Mesenchymal stem cell (in vitro differentiated cells and primary cell): ENCODE results near the gene LIFR.
A peak's percentile ranks its signal among the peaks of the same experiment; 100 is the strongest.

Experiments used
- DNase-seq: peaks from one replicate; pipeline ENCODE4 v3.0.0-alpha.2; 2013
- H2AFZ ChIP-seq: one replicate; pipeline ENCODE4 v1.6.1; 2013; ENCODE audit warnings: low read depth, mild to moderate bottlenecking, control low read depth, inconsistent platforms, low read length, moderate library complexity
- H2AK5ac ChIP-seq: 2 replicates; pipeline ENCODE4 v1.6.1; 2013; ENCODE audit warnings: low read length, moderate library complexity, mild to moderate bottlenecking, inconsistent platforms; ENCODE audit not compliant: severe bottlenecking
- H2BK120ac ChIP-seq: one replicate; pipeline ENCODE4 v1.6.1; 2013; ENCODE audit warnings: low read depth, mild to moderate bottlenecking, inconsistent platforms, low read length, moderate library complexity
- H2BK12ac ChIP-seq, 2 experiments: one replicate each; pipeline ENCODE4 v1.6.1; 2013; ENCODE audit warnings: inconsistent platforms in 2 of 2, low read length in 2 of 2, mild to moderate bottlenecking in 2 of 2, moderate library complexity in 2 of 2, control low read depth in 1 of 2
- H2BK15ac ChIP-seq: one replicate; pipeline ENCODE4 v1.6.1; 2013; ENCODE audit warnings: mild to moderate bottlenecking, low read depth, inconsistent platforms; ENCODE audit not compliant: poor library complexity, severe bottlenecking
- H2BK5ac ChIP-seq: 2 replicates; pipeline ENCODE4 v1.6.1; 2013; ENCODE audit warnings: low read depth, mild to moderate bottlenecking, low read length, control low read depth, inconsistent platforms; ENCODE audit not compliant: poor library complexity, severe bottlenecking
- H3K14ac ChIP-seq, 2 experiments: one replicate each; pipeline ENCODE4 v1.6.1; 2013; ENCODE audit warnings: inconsistent platforms in 2 of 2, low read length in 2 of 2, control low read depth in 1 of 2, mild to moderate bottlenecking in 1 of 2, moderate library complexity in 1 of 2
- H3K18ac ChIP-seq, 2 experiments: one replicate each; pipeline ENCODE4 v1.6.1; 2013; ENCODE audit warnings: inconsistent platforms in 2 of 2, low read length in 2 of 2, control low read depth in 1 of 2, low read depth in 1 of 2, mild to moderate bottlenecking in 1 of 2
- H3K23ac ChIP-seq, 2 experiments: one replicate each; pipeline ENCODE4 v1.6.1; 2013; ENCODE audit warnings: inconsistent platforms in 2 of 2, low read length in 2 of 2, mild to moderate bottlenecking in 2 of 2, moderate library complexity in 2 of 2, control low read depth in 1 of 2
- H3K27ac ChIP-seq: 2 replicates; pipeline ENCODE4 v1.5.1; 2013; ENCODE audit warnings: mild to moderate bottlenecking, moderate library complexity, low read length, control low read depth, inconsistent platforms; ENCODE audit not compliant: poor library complexity, severe bottlenecking
- H3K27me3 ChIP-seq, 2 experiments: 2 replicates each; pipeline versions ENCODE4 v1.6.1 to v1.7.0; 2013; ENCODE audit warnings: low read length in 2 of 2, mild to moderate bottlenecking in 2 of 2, moderate library complexity in 2 of 2, control low read depth in 1 of 2, inconsistent platforms in 1 of 2; ENCODE audit not compliant: control insufficient read depth in 1 of 2, insufficient read depth in 1 of 2
- H3K36me3 ChIP-seq, 2 experiments: 2 replicates each; pipeline versions ENCODE4 v1.6.1 to v1.7.0; 2013; ENCODE audit warnings: low read length in 2 of 2, control low read depth in 1 of 2, inconsistent platforms in 1 of 2, low read depth in 1 of 2, mild to moderate bottlenecking in 1 of 2; ENCODE audit not compliant: insufficient read depth in 2 of 2, control insufficient read depth in 1 of 2
- H3K4ac ChIP-seq, 2 experiments: one replicate each; pipeline ENCODE4 v1.6.1; 2013; ENCODE audit warnings: inconsistent platforms in 2 of 2, low read length in 2 of 2, mild to moderate bottlenecking in 2 of 2, moderate library complexity in 2 of 2, control low read depth in 1 of 2, low read depth in 1 of 2
- H3K4me1 ChIP-seq: 2 replicates; pipeline ENCODE4 v1.6.1; 2013; ENCODE audit warnings: low read depth, low read length, control low read depth; ENCODE audit not compliant: control insufficient read depth, insufficient read depth
- H3K4me2 ChIP-seq: 2 replicates; pipeline ENCODE4 v1.6.1; 2013; ENCODE audit warnings: low read length, mild to moderate bottlenecking, inconsistent platforms; ENCODE audit not compliant: poor library complexity, severe bottlenecking
- H3K4me3 ChIP-seq, 2 experiments: 2 replicates each; pipeline versions ENCODE4 v1.5.1 to v1.7.0; 2013; ENCODE audit warnings: low read length in 2 of 2, mild to moderate bottlenecking in 2 of 2, control low read depth in 1 of 2, low read depth in 1 of 2; ENCODE audit not compliant: insufficient read depth in 1 of 2
- H3K79me1 ChIP-seq: replicated peaks from 2 replicates; pipeline ENCODE4 v1.6.1; 2013; ENCODE audit warnings: mild to moderate bottlenecking, control low read depth, low read length, inconsistent platforms; ENCODE audit not compliant: poor library complexity, severe bottlenecking
- H3K9ac ChIP-seq: 2 replicates; pipeline ENCODE4 v1.7.0; 2013; ENCODE audit warnings: mild to moderate bottlenecking, low read length, moderate library complexity
- H3K9me3 ChIP-seq: 2 replicates; pipeline ENCODE4 v1.7.0; 2013; ENCODE audit warnings: mild to moderate bottlenecking, low read length; ENCODE audit not compliant: control insufficient read depth
- H4K8ac ChIP-seq: one replicate; pipeline ENCODE4 v1.6.1; 2013; ENCODE audit warnings: inconsistent platforms, mild to moderate bottlenecking, low read length, moderate library complexity
- H4K91ac ChIP-seq: one replicate; pipeline ENCODE4 v1.6.1; 2013; ENCODE audit warnings: mild to moderate bottlenecking, low read length, inconsistent platforms
- WGBS: methylation state at CpG from one replicate; pipeline ENCODE4 v1.1.7; 2013; ENCODE audit warnings: mixed read lengths; 5-methylcytosine and 5-hydroxymethylcytosine counted together

The LIFR gene

DNA sequence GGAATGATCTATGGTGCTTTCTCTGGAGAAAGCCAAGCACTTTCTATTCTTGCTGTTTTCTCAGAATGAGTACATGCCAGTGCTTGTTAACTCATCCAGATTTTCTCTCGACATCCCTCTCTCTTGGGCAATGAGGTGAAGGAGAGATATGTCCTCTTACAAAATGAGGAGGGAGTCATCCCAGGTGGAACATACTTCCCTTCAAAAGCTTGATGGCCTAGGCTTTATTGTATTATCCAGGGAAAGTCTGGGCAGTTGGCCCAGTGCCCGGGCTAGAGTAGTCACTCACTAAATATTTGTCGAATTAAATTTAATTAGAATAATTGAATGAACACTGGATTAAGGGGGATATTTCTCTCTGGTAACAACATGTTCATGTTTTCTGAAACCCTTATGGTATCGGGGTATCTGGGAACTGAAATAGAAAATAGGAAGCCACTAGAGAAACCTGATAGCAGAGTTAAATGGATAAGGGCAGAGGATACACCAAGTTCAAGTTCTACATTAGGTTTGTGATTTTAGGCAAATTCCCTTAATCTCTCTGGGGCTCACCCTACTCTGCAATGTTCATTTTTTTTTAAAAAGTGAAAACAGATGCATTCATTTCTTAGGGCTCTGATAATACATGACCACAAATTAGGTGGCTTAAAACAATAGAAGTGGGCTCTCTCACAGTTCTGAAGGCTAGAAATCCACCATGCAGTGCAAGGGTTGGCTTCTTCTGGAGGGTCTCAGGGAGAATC lies 99.6 kb downstream of the LIFR start:
- Histone ChIP-seq H3K27ac (no peak overlapping the region), H3K18ac (no peak overlapping the region), H2BK12ac (no peak overlapping the region), H3K4ac (no peak overlapping the region), H3K36me3 (peaks cover 0 to 20% of the 10 kb centered on the region in 2 experiments), H3K27me3 (peaks cover 0 to 4% of the 10 kb centered on the region in 2 experiments), H4K8ac (no peak overlapping the region), H2BK15ac (no peak overlapping the region), H4K91ac (no peak overlapping the region), H2AFZ (no peak overlapping the region), H3K4me3 (no peak overlapping the region), H3K4me1 (peaks cover 5% of the 10 kb centered on the region), H2BK5ac (no peak overlapping the region), H3K9me3 (no peaks in the 10 kb centered on the region), H3K4me2 (no peak overlapping the region), H3K79me1 (no peaks in the 10 kb centered on the region), H3K14ac (no peak overlapping the region), H3K9ac (no peak overlapping the region), H3K23ac (no peak overlapping the region), H2AK5ac (no peak overlapping the region), H2BK120ac (no peak overlapping the region)
- DNase-seq: no peak
- WGBS: 99% methylated on average over 4 of the region's 4 CpGs

DNA sequence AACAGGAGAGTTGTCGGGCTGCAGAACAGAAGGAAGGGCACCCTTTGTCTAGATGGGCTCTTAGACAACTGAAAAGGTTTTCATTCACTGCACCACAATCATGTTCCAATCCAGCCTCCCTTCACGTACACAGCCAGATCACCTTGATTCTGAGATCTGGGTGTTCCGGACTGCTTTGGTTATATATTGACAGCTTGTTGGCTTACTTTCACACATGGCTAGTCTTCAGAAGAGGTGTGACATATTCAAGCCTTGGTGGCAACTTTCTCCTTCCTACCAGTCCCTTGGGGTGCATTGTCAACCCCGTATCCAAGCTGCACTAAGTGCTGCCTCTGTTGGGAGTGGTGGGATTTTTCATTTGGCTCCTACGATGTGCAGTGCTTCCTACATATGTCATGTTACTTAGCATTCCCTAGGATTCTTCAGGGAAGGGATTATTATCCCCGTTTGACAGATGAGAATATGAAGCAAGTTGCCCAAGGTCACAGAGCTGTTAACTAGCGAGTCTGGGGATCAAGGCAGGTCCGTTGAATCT lies 100.6 kb downstream of the LIFR start:
- Histone ChIP-seq H2BK5ac (no peak overlapping the region), H3K27ac (no peak overlapping the region), H2BK120ac (no peak overlapping the region), H4K91ac (no peak overlapping the region), H3K9ac (no peak overlapping the region), H3K4me3 (no peak overlapping the region), H3K4ac (no peak overlapping the region), H3K23ac (no peak overlapping the region), H3K4me2 (no peak overlapping the region), H3K4me1 (peaks cover 5% of the 10 kb centered on the region), H2AK5ac (peak overlapping the region; percentile 14), H2BK15ac (no peak overlapping the region), H3K9me3 (no peaks in the 10 kb centered on the region), H3K27me3 (peaks cover 0 to 4% of the 10 kb centered on the region in 2 experiments), H3K14ac (no peak overlapping the region), H4K8ac (no peak overlapping the region), H3K79me1 (no peaks in the 10 kb centered on the region), H2BK12ac (peak overlapping the region in 1 of 2 experiments; percentile 29), H3K36me3 (peaks cover 0 to 20% of the 10 kb centered on the region in 2 experiments), H2AFZ (no peak overlapping the region), H3K18ac (no peak overlapping the region)
- WGBS: 97% methylated on average over 8 of the region's 8 CpGs
- DNase-seq: no peak

DNA sequence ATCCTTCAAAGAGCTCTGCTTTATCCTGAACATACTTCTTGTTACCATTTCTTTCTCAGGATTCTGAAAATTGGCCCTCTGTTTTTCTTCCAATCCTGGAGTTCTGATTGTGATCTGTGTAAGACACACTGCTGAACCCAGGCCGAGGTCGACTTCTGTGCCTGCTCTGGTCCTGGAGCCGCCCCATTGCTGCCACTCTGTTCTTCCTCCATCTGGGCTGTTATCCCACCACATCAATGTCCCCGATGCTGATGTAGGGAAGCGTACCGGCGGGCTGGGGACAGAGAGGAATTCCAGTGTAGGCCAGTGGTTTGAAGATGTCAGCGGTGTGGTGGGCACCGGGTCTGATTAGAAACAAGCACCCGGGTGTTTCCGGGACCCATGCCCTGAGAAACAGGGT lies 102.5 kb downstream of the LIFR start:
- Histone ChIP-seq H3K18ac (no peak overlapping the region), H3K4ac (no peak overlapping the region), H3K14ac (no peak overlapping the region), H3K9me3 (no peaks in the 10 kb centered on the region), H4K8ac (peak overlapping the region; percentile 25), H2BK5ac (no peak overlapping the region), H3K4me3 (no peak overlapping the region), H3K36me3 (peaks cover 0 to 24% of the 10 kb centered on the region in 2 experiments), H2BK120ac (no peak overlapping the region), H3K79me1 (no peaks in the 10 kb centered on the region), H3K27me3 (peaks cover 0 to 4% of the 10 kb centered on the region in 2 experiments), H2BK15ac (no peak overlapping the region), H3K23ac (no peak overlapping the region), H4K91ac (no peak overlapping the region), H2BK12ac (no peak overlapping the region), H3K9ac (no peak overlapping the region), H3K4me2 (no peak overlapping the region), H3K27ac (no peak overlapping the region), H2AK5ac (peak overlapping the region; percentile 53), H3K4me1 (peaks cover 5% of the 10 kb centered on the region), H2AFZ (no peak overlapping the region)
- 94% methylated on average over 11 of the region's 11 CpGs for WGBS
- DNase-seq: no peak

DNA sequence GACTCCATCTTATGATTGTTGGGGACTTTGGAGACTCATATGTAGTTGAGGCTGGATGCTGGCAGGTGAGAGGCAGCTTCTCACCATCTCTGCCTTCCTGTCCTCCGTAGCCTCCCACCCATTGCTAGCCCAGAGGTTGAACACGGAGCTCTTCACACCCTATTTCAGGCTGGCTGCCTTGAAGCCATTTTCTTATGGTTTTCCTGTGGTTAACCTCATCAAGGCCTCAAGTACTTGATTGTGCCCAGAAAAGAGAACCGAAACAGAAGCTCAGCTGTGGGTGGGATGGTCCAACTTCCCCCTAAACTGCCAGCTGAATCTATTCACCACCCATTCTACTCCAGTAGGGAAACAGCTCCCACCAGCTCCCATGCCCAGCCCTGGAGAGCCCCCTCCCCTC lies 102.9 kb downstream of the LIFR start:
- peaks cover 5% of the 10 kb centered on the region for H3K4me1 ChIP-seq
- H2BK5ac ChIP-seq: no peak overlapping the region
- no peak overlapping the region for H2AFZ ChIP-seq
- no peak overlapping the region for H3K4me3 ChIP-seq
- WGBS: 93% methylated on average over 3 of the region's 3 CpGs
- H3K9me3 ChIP-seq: no peaks in the 10 kb centered on the region
- H2BK120ac ChIP-seq: no peak overlapping the region
- no peak overlapping the region for H3K4ac ChIP-seq
- peaks cover 0 to 23% of the 10 kb centered on the region in 2 experiments for H3K36me3 ChIP-seq
- no peak overlapping the region for H3K14ac ChIP-seq
- peaks cover 0 to 4% of the 10 kb centered on the region in 2 experiments for H3K27me3 ChIP-seq
- H3K79me1 ChIP-seq: no peaks in the 10 kb centered on the region
- no peak overlapping the region for H2AK5ac ChIP-seq
- H3K9ac ChIP-seq: no peak overlapping the region
- no peak overlapping the region for H3K27ac ChIP-seq
- H2BK12ac ChIP-seq: no peak overlapping the region
- H4K91ac ChIP-seq: no peak overlapping the region
- no peak overlapping the region for H4K8ac ChIP-seq
- H3K23ac ChIP-seq: no peak overlapping the region
- no peak overlapping the region for H3K18ac ChIP-seq
- H3K4me2 ChIP-seq: no peak overlapping the region
- no peak overlapping the region for H2BK15ac ChIP-seq
- no peak for DNase-seq
